ENCODE data around the gene TLE1. TPM values are rescaled to one million over a fixed set of nuclear protein-coding genes. Genes with fewer than 3 reads are reported as not detected.
"Not testable (repeated sequence)": the region's sequence is repeated elsewhere in the genome, so short reads cannot be mapped to it uniquely, and the experiment has no call there.

The TLE1 gene
- total RNA-seq, 1 donor: 39.3 TPM

DNA sequence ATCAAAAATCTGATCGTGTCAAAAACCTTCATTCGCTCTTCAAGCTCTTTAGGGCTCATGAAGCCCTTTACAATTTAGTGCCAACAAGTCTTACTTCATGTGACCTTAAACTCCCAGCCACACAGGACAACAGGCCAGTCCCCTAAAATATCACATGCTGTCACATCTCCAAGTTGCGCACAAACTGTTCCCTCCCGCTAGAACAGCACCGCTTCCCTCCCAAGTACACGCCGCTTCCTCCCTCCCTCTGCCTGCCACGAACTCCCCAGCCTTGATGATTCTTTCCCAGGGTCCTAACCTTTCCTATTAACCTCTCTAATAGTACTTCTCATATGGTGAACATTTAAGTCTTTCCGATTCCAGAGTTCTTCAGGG lies 91.2 kb downstream of the TLE1 start:
- DNase-seq (ENCODE audit: low read depth): no peak
- no peak overlapping the region for H3K4me3 ChIP-seq (ENCODE audit: low read depth, low read length)
- TF ChIP-seq, protein P1, sequence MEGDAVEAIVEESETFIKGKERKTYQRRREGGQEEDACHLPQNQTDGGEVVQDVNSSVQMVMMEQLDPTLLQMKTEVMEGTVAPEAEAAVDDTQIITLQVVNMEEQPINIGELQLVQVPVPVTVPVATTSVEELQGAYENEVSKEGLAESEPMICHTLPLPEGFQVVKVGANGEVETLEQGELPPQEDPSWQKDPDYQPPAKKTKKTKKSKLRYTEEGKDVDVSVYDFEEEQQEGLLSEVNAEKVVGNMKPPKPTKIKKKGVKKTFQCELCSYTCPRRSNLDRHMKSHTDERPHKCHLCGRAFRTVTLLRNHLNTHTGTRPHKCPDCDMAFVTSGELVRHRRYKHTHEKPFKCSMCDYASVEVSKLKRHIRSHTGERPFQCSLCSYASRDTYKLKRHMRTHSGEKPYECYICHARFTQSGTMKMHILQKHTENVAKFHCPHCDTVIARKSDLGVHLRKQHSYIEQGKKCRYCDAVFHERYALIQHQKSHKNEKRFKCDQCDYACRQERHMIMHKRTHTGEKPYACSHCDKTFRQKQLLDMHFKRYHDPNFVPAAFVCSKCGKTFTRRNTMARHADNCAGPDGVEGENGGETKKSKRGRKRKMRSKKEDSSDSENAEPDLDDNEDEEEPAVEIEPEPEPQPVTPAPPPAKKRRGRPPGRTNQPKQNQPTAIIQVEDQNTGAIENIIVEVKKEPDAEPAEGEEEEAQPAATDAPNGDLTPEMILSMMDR (IDR thresholded peaks at IDR 0.05; ENCODE audit: insufficient read depth, low read depth, low read length): no peak

DNA sequence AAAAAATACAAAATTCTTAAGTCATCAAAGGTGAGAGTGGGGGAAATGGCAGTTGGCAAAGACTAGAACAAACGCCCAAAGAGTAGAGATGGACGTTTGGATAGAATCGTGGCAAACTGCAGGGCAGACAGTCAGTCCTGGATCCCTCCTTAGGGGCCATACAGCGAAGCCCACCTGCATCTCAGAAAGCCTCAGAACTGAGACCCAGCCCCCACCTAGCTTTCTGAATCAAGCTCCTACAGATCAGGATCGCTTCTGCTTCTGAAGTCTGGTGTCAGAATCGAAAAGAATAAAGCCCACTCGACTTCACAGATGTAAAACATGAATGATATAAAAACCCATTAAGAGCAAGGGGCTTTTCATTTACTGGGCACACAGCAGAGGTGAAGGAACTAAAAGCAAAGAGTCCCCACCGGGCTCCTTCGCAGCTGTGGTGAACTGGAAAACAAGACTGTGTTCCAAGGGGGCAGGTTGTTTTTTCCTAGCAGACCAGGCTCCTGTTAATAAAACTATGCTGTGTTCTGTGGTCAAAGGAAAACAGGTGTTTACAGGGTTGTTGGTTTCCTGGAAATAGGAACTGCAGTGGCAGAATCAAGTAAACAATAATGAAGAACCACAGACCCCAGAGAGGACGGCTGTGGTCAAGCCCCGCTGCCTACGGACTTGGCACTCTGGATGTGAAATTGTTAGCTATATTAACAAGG lies 91.8 kb downstream of the TLE1 start:
- TF ChIP-seq, protein P1 (IDR thresholded peaks at IDR 0.05; ENCODE audit: insufficient read depth, low read depth, low read length): no peak
- DNase-seq (ENCODE audit: low read depth): no peak
- H3K4me3 ChIP-seq (ENCODE audit: low read depth, low read length): no peak overlapping the region

DNA sequence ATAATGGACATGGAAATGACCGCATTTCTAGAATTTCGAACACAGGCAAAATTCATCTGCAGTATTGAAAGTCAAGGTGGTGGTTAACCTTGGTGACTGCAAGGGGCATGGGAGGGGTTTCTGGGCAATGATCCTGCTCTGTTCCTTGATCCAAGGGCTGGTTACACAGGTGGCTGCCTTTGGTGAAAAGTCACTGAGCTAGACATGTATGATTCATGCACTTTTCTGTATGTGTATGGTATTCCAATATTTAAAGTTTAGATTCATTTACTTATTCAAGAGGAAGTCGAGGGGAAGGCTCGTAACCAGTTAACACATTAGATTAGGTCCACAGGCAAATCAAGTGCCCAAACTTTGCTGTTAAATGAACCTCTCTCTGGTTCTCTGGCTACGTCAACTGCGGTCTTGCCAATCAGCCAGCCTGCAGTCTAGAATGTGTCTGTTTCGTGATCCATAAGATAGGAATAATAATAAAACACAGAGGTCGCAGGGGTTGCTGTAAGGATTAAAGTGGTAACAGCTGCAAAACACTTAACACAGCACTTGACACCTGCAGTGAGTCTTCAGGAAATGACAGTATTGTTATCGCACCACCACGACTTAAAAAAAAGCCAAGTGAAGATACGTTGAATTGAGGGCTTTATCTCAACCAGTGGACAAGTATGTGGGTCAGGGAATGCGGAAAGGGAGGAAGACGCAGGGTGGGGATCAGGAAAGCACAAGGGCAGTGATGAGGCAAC lies 92.5 kb downstream of the TLE1 start:
- H3K4me3 ChIP-seq (ENCODE audit: low read depth, low read length): no peak overlapping the region
- peak; percentile 37 for DNase-seq (ENCODE audit: low read depth)
- TF ChIP-seq, protein P1 (IDR thresholded peaks at IDR 0.05; ENCODE audit: insufficient read depth, low read depth, low read length): no peak

DNA sequence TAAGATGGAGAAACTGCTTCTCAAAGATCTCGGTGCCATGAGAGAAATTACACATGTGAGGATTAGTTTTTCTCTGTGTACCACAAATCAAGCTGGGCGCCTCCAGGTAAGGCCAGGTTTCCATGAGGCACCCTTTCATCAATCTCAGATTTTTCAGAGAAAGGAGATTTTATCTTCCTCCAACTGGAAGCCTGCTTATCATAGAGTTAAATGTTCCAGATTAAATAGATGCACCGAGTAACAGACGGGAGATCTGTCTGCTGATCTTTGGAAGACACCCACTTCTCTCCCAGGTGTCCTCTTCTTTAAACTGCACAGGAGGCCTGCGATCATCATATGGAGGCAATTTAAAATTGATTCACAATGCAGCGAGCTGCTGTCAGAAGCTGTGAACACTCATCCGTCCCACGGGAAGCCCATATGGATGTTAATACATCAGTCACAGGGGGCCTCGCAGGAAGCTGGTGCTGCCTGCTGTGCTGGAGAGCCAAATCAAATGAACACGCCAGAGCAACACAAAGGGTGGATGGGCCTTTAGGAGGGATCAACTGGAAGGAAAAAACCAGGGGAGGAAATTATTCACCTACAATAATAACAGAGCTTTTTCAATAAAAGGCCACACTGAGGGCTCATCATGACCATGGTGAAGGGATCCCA lies 93.3 kb downstream of the TLE1 start:
- no peak overlapping the region for H3K4me3 ChIP-seq (ENCODE audit: low read depth, low read length)

DNA sequence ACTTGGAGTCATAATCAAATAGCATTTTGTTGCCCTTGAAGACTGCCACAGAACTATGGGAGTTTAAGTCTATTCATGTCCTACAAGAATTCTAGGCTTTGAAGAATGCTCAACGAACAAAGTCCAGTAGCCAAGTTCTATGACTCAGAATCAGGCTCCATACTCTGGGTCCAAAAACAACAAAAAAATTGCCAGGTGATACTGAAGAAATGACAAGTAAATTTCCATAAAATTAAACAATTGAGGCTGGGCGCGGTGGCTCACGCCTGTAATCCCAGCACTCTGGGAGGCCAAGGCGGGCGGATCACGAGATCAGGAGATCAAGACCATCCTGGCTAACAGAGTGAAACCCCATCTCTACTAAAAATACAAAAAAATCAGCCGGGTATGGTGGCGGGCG lies 94.1 kb downstream of the TLE1 start:
- not testable (repeated sequence) for H3K4me3 ChIP-seq (ENCODE audit: low read depth, low read length); DNase-seq (ENCODE audit: low read depth)

More for the DNA sequence above, 93.3 kb downstream of the TLE1 start:
- DNase-seq (ENCODE audit: low read depth): no peak
- TF ChIP-seq, protein P1 (IDR thresholded peaks at IDR 0.05; ENCODE audit: insufficient read depth, low read depth, low read length): no peak

DNA sequence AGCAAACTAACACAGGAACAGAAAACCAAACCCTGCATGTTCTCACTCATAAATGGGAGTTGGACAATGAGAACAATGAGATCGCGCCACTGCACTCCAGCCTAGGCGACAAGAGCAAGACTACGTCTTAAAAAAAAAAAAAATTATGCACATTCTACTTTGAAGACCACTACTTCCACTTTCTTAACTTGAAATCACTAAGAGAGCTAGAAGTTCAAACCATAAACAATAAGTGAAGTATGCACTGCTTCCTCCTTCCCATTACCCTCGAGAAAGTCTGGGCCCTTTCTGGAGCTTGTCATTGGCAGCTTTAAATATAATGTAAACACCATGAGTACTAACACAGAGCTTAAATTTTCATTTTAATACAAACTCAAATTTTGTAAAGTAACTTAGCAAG lies 94.9 kb downstream of the TLE1 start:
- TF ChIP-seq, protein P1 (IDR thresholded peaks at IDR 0.05; ENCODE audit: insufficient read depth, low read depth, low read length): no peak
- DNase-seq (ENCODE audit: low read depth): no peak

DNA sequence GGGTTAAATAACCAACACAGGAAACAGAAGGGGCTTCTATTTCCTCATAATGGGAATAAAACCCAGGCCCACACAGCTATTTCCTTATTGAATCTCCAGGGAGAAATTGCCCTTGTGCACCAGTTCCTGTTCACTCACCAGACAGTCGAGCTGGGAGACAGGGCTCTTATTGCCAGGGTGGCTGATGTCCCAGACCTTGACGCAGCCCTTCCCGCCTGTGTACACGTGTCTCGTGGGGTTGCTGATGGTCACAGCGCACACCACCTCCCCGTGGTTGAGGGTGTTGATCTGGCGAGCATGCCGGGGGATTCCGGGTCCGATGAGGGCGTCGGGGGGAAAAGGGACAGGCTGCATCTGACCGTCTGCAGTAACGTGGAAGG lies 96.5 kb downstream of the TLE1 start:
- no peak overlapping the region for H3K4me3 ChIP-seq (ENCODE audit: low read depth, low read length)
- TF ChIP-seq, protein P1 (IDR thresholded peaks at IDR 0.05; ENCODE audit: insufficient read depth, low read depth, low read length): no peak
- no peak for DNase-seq (ENCODE audit: low read depth)

More for the DNA sequence above, 94.9 kb downstream of the TLE1 start:
- H3K4me3 ChIP-seq (ENCODE audit: low read depth, low read length): no peak overlapping the region

Data from fibroblast of villous mesenchyme (primary cell).